ENCODE results near the gene PAWR.

GRCh38 chr12:79681008-79681590 is 9.7 kb downstream of the PAWR start:
- TF ChIP-seq POLR2A (IDR thresholded peaks at IDR 0.05): no peak
- TF ChIP-seq CTCF (IDR thresholded peaks at IDR 0.05): no peak
- no peak for TF ChIP-seq EP300 (IDR thresholded peaks at IDR 0.05)
